Neural cell (in vitro differentiated cells): ENCODE results near the gene RBM4B. TPM values are rescaled to one million over a fixed set of nuclear protein-coding genes. Genes with fewer than 3 reads are reported as not detected.

Source experiments
- H2AFZ ChIP-seq: fragments of 200-600, 300-800 bp; sonication (generic), shearing (Covaris generic); 2 replicates; pipeline ENCODE4 v1.6.0; 2014; ENCODE audit warnings: low read depth, mild to moderate bottlenecking, antibody characterized with exemption, low read length, moderate library complexity
- H3F3A ChIP-seq: fragments of 200-600 bp; shearing (Covaris generic); 2 replicates; pipeline ENCODE4 v1.6.1; 2016; ENCODE audit warnings: mild to moderate bottlenecking, moderate library complexity, mixed read lengths, antibody characterized with exemption, low read length; ENCODE audit not compliant: insufficient read depth, poor library complexity, severe bottlenecking
- H3K27ac ChIP-seq: fragments of 200-600, 300-800 bp; sonication (generic), shearing (Covaris generic); 2 replicates; pipeline ENCODE4 v1.5.1; 2014; ENCODE audit warnings: mild to moderate bottlenecking, low read length, moderate library complexity
- H3K27me3 ChIP-seq: fragments of 300-800, 200-600 bp; sonication (generic), shearing (Covaris generic); 2 replicates; pipeline ENCODE4 v1.6.0; 2014; ENCODE audit warnings: mild to moderate bottlenecking, low read depth, low read length, moderate library complexity; ENCODE audit not compliant: insufficient read depth
- H3K36me3 ChIP-seq: fragments of 300-800, 200-600 bp; sonication (generic), shearing (Covaris generic); 2 replicates; pipeline ENCODE4 v1.5.1; 2014; ENCODE audit warnings: mild to moderate bottlenecking, antibody characterized with exemption, low read length, moderate library complexity; ENCODE audit not compliant: insufficient read depth
- H3K4me2 ChIP-seq: fragments of 300-800, 200-600 bp; sonication (generic), shearing (Covaris generic); 2 replicates; pipeline ENCODE4 v1.6.0; 2014; ENCODE audit warnings: mild to moderate bottlenecking, low read length
- H3K4me3 ChIP-seq: fragments of 300-800, 200-600 bp; sonication (generic), shearing (Covaris generic); 2 replicates; pipeline ENCODE4 v1.5.1; 2014; ENCODE audit warnings: mild to moderate bottlenecking, low read length, moderate library complexity
- H3K79me2 ChIP-seq: fragments of 200-600 bp; shearing (Covaris generic); replicated peaks from 2 replicates; pipeline ENCODE4 v1.6.0; 2014; ENCODE audit warnings: mild to moderate bottlenecking, low read length, moderate library complexity; ENCODE audit not compliant: insufficient read depth
- H3K9ac ChIP-seq: fragments of 300-800, 200-600 bp; sonication (generic), shearing (Covaris generic); 2 replicates; pipeline ENCODE4 v1.6.1; 2016; ENCODE audit warnings: mild to moderate bottlenecking, low read length, mixed read lengths
- H3K9me2 ChIP-seq: fragments of 200-600 bp; shearing (Covaris generic); 2 replicates; pipeline ENCODE4 v1.6.1; 2016; ENCODE audit warnings: mild to moderate bottlenecking, low read length, mixed read lengths; ENCODE audit not compliant: insufficient read depth
- H3K9me3 ChIP-seq: fragments of 200-600, 300-800 bp; sonication (generic), shearing (Covaris generic); 2 replicates; pipeline ENCODE4 v1.6.1; 2016; ENCODE audit warnings: mild to moderate bottlenecking, mixed run types, low read length, moderate library complexity, mixed read lengths
- H4K20me1 ChIP-seq: fragments of 200-600 bp; shearing (Covaris generic); 2 replicates; pipeline ENCODE4 v1.6.1; 2016; ENCODE audit warnings: mild to moderate bottlenecking, mixed run types; ENCODE audit not compliant: insufficient read depth
- EP300 ChIP-seq: fragments of 450-650 bp; conservative IDR thresholded peaks from 2 replicates; pipeline ENCODE4 v1.6.1; 2014; ENCODE audit warnings: antibody characterized with exemption, mild to moderate bottlenecking, moderate library complexity; ENCODE audit not compliant: poor library complexity, severe bottlenecking
- EZH2 ChIP-seq: fragments of 200-600, 300-800 bp; shearing (Covaris generic), sonication (generic); IDR thresholded peaks from 2 replicates; pipeline ENCODE4 v1.6.1; 2014; ENCODE audit warnings: antibody characterized with exemption, low read length, borderline replicate concordance, mild to moderate bottlenecking; ENCODE audit not compliant: insufficient read depth, poor library complexity, severe bottlenecking
- MXI1 ChIP-seq: fragments of 450-650 bp; conservative IDR thresholded peaks from 2 replicates; pipeline ENCODE4 v1.6.1; 2014; ENCODE audit warnings: antibody characterized with exemption, mild to moderate bottlenecking; ENCODE audit not compliant: poor library complexity, severe bottlenecking
- POLR2AphosphoS5 ChIP-seq: IDR thresholded peaks from 2 replicates; pipeline ENCODE4 v1.6.1; 2012
- RAD21 ChIP-seq: fragments of 450-650 bp; conservative IDR thresholded peaks from 2 replicates; pipeline ENCODE4 v1.6.1; 2014; ENCODE audit warnings: antibody characterized with exemption, mild to moderate bottlenecking, moderate library complexity
- SMC3 ChIP-seq: fragments of 450-650 bp; conservative IDR thresholded peaks from 2 replicates; pipeline ENCODE4 v1.6.1; 2014; ENCODE audit warnings: antibody characterized with exemption, mild to moderate bottlenecking, moderate library complexity; ENCODE audit not compliant: poor library complexity
- TAF1 ChIP-seq: IDR thresholded peaks from 2 replicates; pipeline ENCODE4 v1.6.1; 2012; ENCODE audit warnings: low read depth
- polyA plus RNA-seq: library from polyadenylated mRNA; depleted of rRNA; stranded (reverse); fragments of >200 nt; gene quantifications from 2 replicates; pipeline ENCODE4 v1.2.3, GENCODE V29; 2014
- TF ChIP-seq, protein P1 (sequence below): fragments of 450-650 bp; IDR thresholded peaks from 2 replicates; pipeline ENCODE4 v1.5.1; 2014; ENCODE audit warnings: antibody characterized with exemption, mild to moderate bottlenecking, moderate library complexity; ENCODE audit not compliant: poor library complexity, severe bottlenecking
- TF ChIP-seq, protein P2 (sequence below): IDR thresholded peaks from 2 replicates; pipeline ENCODE4 v1.6.1; 2012; ENCODE audit warnings: borderline replicate concordance

The RBM4B gene
- polyA plus RNA-seq, 1 donor from 2014 or later = 197 TPM

DNA sequence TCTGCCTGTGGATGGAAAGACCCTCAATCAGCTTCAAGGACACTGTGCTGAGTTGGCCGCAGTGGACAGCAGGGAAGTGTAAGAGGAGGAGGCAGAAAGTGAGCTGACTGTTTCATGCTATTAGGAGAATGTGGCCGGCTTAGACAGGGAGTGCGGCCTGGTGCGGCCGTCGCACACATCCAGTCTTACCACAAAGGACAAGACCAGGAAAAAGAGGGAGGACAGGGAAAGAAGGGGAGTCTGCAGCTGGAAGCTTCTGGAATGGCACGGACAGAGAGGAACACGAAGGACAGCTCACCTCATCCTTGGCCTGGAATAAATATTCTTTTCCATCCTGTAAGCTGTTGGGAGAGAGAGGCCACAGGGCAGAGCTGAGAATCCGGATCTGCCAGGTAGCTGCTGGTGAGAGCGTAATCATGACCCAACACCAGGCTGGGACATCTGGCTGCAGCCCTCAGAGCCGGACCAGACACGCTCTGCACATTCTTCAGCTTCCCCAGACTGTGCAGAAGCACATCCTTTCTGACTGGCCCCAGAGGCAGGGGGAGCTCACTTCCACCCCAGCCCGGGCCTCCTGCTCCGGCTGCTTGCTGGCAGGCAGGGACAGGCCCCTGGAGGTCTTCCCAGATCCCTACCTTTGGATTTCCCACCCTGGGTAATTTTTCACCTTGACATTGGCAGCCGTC, 8.6 kb upstream of the RBM4B start:
- Histone ChIP-seq H3K27ac (no peak overlapping the region), H3K4me2 (no peak overlapping the region), H3K9me2 (no peaks in the 10 kb centered on the region), H3K27me3 (no peaks in the 10 kb centered on the region), H3K36me3 (no peaks in the 10 kb centered on the region), H3K4me3 (no peak overlapping the region), H3F3A (no peaks in the 10 kb centered on the region), H3K9ac (no peak overlapping the region), H2AFZ (no peak overlapping the region), H3K9me3 (no peaks in the 10 kb centered on the region), H3K79me2 (no peaks in the 10 kb centered on the region), H4K20me1 (no peaks in the 10 kb centered on the region)
- no peak for TF ChIP-seq RAD21
- no peak for TF ChIP-seq POLR2AphosphoS5
- TF ChIP-seq EP300 = no peak
- TF ChIP-seq, protein P1, sequence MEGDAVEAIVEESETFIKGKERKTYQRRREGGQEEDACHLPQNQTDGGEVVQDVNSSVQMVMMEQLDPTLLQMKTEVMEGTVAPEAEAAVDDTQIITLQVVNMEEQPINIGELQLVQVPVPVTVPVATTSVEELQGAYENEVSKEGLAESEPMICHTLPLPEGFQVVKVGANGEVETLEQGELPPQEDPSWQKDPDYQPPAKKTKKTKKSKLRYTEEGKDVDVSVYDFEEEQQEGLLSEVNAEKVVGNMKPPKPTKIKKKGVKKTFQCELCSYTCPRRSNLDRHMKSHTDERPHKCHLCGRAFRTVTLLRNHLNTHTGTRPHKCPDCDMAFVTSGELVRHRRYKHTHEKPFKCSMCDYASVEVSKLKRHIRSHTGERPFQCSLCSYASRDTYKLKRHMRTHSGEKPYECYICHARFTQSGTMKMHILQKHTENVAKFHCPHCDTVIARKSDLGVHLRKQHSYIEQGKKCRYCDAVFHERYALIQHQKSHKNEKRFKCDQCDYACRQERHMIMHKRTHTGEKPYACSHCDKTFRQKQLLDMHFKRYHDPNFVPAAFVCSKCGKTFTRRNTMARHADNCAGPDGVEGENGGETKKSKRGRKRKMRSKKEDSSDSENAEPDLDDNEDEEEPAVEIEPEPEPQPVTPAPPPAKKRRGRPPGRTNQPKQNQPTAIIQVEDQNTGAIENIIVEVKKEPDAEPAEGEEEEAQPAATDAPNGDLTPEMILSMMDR = no peak
- TF ChIP-seq SMC3 = no peak
- TF ChIP-seq EZH2 = no peak
- no peak for TF ChIP-seq MXI1
- no peak for TF ChIP-seq TAF1
- TF ChIP-seq, protein P2, sequence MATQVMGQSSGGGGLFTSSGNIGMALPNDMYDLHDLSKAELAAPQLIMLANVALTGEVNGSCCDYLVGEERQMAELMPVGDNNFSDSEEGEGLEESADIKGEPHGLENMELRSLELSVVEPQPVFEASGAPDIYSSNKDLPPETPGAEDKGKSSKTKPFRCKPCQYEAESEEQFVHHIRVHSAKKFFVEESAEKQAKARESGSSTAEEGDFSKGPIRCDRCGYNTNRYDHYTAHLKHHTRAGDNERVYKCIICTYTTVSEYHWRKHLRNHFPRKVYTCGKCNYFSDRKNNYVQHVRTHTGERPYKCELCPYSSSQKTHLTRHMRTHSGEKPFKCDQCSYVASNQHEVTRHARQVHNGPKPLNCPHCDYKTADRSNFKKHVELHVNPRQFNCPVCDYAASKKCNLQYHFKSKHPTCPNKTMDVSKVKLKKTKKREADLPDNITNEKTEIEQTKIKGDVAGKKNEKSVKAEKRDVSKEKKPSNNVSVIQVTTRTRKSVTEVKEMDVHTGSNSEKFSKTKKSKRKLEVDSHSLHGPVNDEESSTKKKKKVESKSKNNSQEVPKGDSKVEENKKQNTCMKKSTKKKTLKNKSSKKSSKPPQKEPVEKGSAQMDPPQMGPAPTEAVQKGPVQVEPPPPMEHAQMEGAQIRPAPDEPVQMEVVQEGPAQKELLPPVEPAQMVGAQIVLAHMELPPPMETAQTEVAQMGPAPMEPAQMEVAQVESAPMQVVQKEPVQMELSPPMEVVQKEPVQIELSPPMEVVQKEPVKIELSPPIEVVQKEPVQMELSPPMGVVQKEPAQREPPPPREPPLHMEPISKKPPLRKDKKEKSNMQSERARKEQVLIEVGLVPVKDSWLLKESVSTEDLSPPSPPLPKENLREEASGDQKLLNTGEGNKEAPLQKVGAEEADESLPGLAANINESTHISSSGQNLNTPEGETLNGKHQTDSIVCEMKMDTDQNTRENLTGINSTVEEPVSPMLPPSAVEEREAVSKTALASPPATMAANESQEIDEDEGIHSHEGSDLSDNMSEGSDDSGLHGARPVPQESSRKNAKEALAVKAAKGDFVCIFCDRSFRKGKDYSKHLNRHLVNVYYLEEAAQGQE = no peak

DNA sequence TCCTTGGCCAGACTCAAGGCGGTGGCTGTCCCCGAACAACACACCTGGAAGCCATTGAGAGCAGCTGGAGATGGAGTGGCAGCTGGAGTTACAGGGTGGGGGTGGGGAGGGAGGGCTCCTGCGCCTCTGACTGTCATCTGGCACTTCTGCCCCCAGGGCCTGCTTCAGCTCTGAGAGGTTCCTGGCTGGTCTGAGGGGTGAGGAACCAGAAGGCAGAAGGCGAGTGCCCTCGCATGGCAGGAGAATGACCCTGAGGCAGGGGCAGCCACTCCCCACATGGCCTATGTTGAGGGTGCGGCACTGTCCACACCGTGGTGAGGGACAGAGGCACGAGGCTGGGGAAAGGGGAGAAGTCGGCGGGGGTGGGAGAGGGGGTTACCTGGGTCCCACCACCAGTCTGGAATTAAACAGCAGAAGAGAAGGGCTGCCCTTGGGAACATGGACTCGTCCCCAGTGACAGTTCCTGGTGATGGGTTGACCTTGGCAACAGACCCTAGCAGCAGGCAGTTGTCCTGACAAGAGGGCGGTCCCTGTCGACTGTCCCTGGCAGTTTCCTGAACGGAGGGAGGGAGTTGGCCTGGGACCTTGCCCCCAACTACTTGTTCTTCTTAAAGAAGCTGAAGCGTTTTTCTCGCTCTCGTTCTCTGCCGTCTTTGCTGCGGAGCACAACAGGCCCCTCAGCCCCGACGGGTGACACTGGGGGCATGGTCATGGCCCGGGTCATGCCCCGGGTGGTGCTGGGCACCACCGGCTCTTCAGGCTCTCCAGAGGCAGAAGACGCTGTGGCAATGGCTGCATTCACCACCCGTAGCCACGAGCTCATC, 7.8 kb upstream of the RBM4B start:
- Histone ChIP-seq H3K4me3 (no peak overlapping the region), H4K20me1 (no peaks in the 10 kb centered on the region), H3K27ac (no peak overlapping the region), H2AFZ (no peak overlapping the region), H3K9ac (no peak overlapping the region), H3K79me2 (no peaks in the 10 kb centered on the region), H3K4me2 (no peak overlapping the region), H3K27me3 (no peaks in the 10 kb centered on the region), H3K9me2 (no peaks in the 10 kb centered on the region), H3K9me3 (no peaks in the 10 kb centered on the region), H3K36me3 (no peaks in the 10 kb centered on the region), H3F3A (no peaks in the 10 kb centered on the region)
- TF ChIP-seq, protein P2 = no peak
- TF ChIP-seq TAF1 = no peak
- no peak for TF ChIP-seq POLR2AphosphoS5
